WI38 (cell line): Measurements from ENCODE around the gene CLRN3.

ENCODE experiments used
- H3K4me3 ChIP-seq: 2 replicates; pipeline ENCODE4 v1.5.1; 2011; ENCODE audit warnings: low read depth, mild to moderate bottlenecking, control low read depth, low read length
- TF ChIP-seq, protein P1 (sequence below): IDR thresholded peaks from 2 replicates; pipeline ENCODE4 v1.5.1; 2012; ENCODE audit warnings: low read depth, mild to moderate bottlenecking, control low read depth, low read length

The CLRN3 gene

DNA sequence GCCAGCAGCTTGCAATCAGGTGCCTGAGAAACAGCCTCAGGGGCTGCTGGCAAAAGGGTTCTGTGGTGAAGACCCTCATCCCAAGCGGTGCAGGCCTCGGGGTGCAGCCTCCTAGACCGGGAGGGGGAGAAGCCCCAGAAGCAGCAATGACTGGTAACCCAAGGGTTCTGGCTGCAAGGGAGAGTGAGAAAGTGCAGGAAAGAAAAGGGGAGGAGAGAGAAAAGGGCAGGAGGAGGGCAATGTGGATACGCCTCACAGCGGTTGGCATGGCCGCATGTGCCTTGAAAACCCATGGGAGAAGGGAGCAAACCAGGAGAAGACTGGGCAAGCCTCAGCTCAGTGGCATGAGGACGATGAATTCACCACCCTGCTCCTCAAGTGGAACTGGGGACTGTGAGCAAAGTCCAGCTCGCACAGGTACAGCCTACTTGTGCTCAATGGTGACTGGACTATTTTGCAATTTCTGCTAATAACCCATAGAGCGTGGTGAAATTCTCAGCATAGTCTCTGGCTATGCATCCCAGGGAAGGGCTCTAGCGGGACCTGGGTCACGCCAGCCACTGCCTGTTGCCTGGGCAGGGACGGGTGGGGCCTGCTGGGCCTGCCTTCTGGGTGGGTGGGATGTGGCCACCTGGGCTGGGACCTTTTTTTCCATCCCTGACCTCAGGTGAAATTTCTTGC lies 6.2 kb downstream of the CLRN3 start:
- TF ChIP-seq, protein P1, sequence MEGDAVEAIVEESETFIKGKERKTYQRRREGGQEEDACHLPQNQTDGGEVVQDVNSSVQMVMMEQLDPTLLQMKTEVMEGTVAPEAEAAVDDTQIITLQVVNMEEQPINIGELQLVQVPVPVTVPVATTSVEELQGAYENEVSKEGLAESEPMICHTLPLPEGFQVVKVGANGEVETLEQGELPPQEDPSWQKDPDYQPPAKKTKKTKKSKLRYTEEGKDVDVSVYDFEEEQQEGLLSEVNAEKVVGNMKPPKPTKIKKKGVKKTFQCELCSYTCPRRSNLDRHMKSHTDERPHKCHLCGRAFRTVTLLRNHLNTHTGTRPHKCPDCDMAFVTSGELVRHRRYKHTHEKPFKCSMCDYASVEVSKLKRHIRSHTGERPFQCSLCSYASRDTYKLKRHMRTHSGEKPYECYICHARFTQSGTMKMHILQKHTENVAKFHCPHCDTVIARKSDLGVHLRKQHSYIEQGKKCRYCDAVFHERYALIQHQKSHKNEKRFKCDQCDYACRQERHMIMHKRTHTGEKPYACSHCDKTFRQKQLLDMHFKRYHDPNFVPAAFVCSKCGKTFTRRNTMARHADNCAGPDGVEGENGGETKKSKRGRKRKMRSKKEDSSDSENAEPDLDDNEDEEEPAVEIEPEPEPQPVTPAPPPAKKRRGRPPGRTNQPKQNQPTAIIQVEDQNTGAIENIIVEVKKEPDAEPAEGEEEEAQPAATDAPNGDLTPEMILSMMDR, result no peak
- H3K4me3 ChIP-seq, result no peak overlapping the region

DNA sequence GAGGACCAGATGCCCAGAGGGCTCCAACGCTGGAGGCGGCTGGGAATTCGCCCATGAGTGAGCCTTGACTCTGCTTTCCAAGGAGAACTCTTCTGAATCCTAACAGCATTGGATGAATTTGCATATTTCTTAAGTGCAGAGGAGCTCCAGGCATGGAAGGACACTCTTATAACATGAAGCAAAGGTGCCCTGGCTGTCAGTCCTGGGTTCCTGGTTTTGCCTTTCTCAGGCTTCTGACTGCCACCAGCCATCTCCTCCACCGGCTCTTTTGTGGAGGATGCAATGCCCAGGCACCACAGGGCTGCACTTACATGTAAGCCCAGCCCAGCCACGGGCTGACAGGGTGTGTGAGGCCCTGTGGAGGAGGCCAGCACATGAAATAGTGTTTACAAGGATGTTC lies 8.2 kb downstream of the CLRN3 start:
- H3K4me3 ChIP-seq, result no peak overlapping the region
- TF ChIP-seq, protein P1, result no peak

DNA sequence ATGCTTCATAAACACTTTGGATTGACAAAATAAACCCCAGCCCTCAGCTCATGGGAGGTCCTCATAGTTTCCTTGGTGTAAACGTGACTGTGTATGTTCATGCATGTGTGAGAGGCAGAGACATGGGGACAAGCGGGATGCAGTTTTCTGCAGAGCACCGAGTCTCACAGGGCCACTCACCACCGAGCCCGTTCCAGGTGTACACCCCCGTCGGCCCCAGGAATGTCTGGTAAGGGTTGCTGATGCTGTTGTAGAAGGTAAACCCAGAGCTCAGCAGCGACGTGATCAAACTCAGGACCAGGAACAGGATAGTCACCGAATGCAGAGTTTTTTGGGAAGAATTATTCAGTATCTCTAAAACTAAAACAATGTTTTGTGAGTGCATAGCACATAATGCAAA lies 9.2 kb downstream of the CLRN3 start:
- TF ChIP-seq, protein P1, result no peak
- H3K4me3 ChIP-seq, result no peak overlapping the region

DNA sequence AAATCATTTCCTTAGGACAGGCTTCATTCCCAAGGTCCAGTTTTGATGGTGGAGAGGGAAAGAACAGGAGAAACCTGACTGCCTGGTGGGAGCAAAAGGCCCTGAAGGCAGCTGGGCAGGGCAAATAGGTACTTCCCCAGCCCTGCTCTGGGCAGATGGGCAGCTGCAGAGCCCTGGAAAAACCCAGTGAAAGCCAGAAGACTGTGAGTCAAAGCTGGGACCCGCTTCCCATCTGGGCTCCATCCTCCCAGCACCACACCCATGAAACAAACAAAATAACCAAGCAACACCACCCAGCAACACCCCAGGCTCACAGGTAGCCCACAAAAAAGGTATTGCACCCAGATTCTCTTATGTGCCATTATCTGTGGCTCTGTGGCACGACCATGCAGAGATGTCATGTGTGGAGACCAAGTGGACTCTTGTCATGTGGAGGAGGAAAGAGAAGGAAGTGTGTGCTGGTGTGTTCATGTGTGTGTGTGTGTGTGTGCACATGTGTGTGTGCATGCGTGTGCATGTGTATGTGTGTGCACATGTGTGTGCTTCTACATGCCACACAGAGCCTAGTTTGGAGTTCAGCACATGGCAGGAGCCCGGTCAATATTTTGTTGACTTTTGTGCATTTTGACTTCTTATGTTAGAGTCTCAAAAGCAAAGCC lies 9.8 kb downstream of the CLRN3 start:
- TF ChIP-seq, protein P1, result no peak
- H3K4me3 ChIP-seq, result no peak overlapping the region

DNA sequence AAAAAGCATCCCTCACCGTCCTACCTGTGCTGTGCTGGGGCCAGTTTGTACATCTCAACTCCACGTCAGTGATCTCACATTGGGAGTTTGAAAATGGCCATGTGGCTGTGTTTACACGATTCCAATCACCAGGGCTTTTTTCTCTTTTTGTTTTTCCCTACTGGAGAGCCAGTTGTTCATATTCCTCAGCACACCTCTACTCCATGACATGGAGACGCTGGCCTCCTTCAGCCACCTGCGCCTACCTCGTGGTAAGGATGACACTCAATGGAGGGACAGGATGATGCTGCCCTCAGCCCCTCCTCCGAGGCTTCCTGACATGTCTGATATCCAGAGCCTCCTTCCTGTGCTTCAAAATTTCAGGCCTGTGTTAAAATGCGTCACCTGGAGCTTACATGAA lies 10.3 kb downstream of the CLRN3 start:
- TF ChIP-seq, protein P1, result no peak
- no peak overlapping the region for H3K4me3 ChIP-seq

DNA sequence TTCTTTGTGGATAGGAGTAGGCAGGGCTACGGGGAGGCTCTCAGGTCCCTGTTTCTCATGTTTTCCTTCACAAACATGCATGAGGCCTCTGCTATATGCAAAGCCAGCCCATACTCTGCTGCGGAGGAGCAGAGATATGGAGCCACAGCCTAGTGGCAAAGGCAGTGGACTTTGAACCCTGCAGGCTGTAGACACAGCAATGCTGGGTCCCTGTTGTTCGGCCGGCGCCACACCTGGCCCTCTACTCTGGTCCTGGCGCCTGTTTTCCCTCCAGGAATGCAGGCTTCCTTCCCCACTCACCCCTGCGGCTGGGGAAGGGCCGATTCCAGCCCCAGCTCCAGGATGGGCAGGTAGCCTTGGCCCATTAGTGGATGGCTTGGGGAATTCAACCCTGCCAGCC lies 11.5 kb downstream of the CLRN3 start:
- TF ChIP-seq, protein P1, result no peak
- H3K4me3 ChIP-seq, result no peak overlapping the region

DNA sequence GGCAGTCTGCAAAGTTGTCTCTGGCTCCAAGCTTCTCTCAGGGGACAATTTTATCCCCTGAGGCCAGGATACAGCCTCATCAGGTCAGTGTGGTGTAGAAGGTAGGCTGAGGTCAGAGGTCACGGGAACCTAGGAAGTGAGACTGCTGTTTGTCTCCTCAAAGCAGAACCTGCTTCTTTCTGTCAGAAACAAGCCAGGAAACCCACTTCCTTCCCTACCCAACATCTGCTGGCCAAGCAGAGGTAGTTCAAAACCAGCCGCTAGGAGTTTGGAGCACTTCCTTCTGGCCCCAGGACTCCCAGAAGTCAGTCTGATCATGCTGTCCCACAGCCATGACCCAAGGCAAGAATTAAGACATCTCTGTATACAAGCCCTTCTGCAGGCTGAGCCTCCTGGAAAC lies 12.2 kb downstream of the CLRN3 start:
- TF ChIP-seq, protein P1, result no peak
- H3K4me3 ChIP-seq, result no peak overlapping the region
